Measurements from ENCODE around the gene TMEM14C. TPM values are rescaled to one million over a fixed set of nuclear protein-coding genes. Genes with fewer than 3 reads are reported as not detected.

The TMEM14C gene
- polyA plus RNA-seq, 1 donor from 2014 or later: 124 TPM

- Histone ChIP-seq H3K27me3 (ENCODE audit: insufficient read depth, low read depth, low read length) (no peaks in the 10 kb centered on the region), H3F3A (ENCODE audit: insufficient read depth, low read length, poor library complexity, severe bottlenecking) (no peaks in the 10 kb centered on the region), H3K4me2 (ENCODE audit: low read length) (no peak overlapping the region), H3K36me3 (ENCODE audit: insufficient read depth, low read length) (no peaks in the 10 kb centered on the region), H3K9ac (ENCODE audit: low read length) (no peak overlapping the region), H3K9me2 (ENCODE audit: insufficient read depth, low read length) (no peaks in the 10 kb centered on the region), H2AFZ (ENCODE audit: low read depth, low read length) (no peak overlapping the region), H3K9me3 (ENCODE audit: low read length) (no peaks in the 10 kb centered on the region), H4K20me1 (ENCODE audit: insufficient read depth) (no peaks in the 10 kb centered on the region), H3K79me2 (replicated peaks; ENCODE audit: insufficient read depth, low read length) (peaks cover 7% of the 10 kb centered on the region), H3K4me3 (ENCODE audit: low read length) (no peak overlapping the region), H3K27ac (ENCODE audit: low read length) (no peak overlapping the region)
- no peak for TF ChIP-seq REST (IDR thresholded peaks at IDR 0.05; ENCODE audit: borderline replicate concordance)
- TF ChIP-seq TAF1 (IDR thresholded peaks at IDR 0.05; ENCODE audit: low read depth): no peak
- TF ChIP-seq RAD21 (conservative IDR thresholded peaks at IDR 0.05): no peak
Observed at GRCh38 chr6:10743515-10743914, 20.6 kb downstream of the TMEM14C start.

GRCh38 chr6:10745116-10745515 lies 22.2 kb downstream of the TMEM14C start:
- Histone ChIP-seq H3K36me3 (ENCODE audit: insufficient read depth, low read length) (no peaks in the 10 kb centered on the region), H4K20me1 (ENCODE audit: insufficient read depth) (no peaks in the 10 kb centered on the region), H2AFZ (ENCODE audit: low read depth, low read length) (peak overlapping the region; percentile 37), H3K4me2 (ENCODE audit: low read length) (no peak overlapping the region), H3K79me2 (replicated peaks; ENCODE audit: insufficient read depth, low read length) (peaks cover 19% of the 10 kb centered on the region), H3K9me3 (ENCODE audit: low read length) (no peaks in the 10 kb centered on the region), H3K4me3 (ENCODE audit: low read length) (no peak overlapping the region), H3K9me2 (ENCODE audit: insufficient read depth, low read length) (no peaks in the 10 kb centered on the region), H3K27ac (ENCODE audit: low read length) (no peak overlapping the region), H3K27me3 (ENCODE audit: insufficient read depth, low read depth, low read length) (no peaks in the 10 kb centered on the region), H3F3A (ENCODE audit: insufficient read depth, low read length, poor library complexity, severe bottlenecking) (no peaks in the 10 kb centered on the region), H3K9ac (ENCODE audit: low read length) (no peak overlapping the region)
- TF ChIP-seq RAD21 (conservative IDR thresholded peaks at IDR 0.05) (no peak), SMC3 (conservative IDR thresholded peaks at IDR 0.05; ENCODE audit: poor library complexity) (no peak), MXI1 (conservative IDR thresholded peaks at IDR 0.05; ENCODE audit: poor library complexity, severe bottlenecking) (no peak), EZH2 (IDR thresholded peaks at IDR 0.05; ENCODE audit: borderline replicate concordance, insufficient read depth, low read length, poor library complexity, severe bottlenecking) (no peak), REST (IDR thresholded peaks at IDR 0.05; ENCODE audit: borderline replicate concordance) (no peak), TAF1 (IDR thresholded peaks at IDR 0.05; ENCODE audit: low read depth) (no peak), CTCF (IDR thresholded peaks at IDR 0.05; ENCODE audit: poor library complexity, severe bottlenecking) (no peak), POLR2AphosphoS5 (IDR thresholded peaks at IDR 0.05) (no peak), EP300 (conservative IDR thresholded peaks at IDR 0.05; ENCODE audit: poor library complexity, severe bottlenecking) (no peak)

Data from neural cell (in vitro differentiated cells).